Thyroid gland (tissue), 4 donors: ENCODE data around the gene PAX3. TPM values are rescaled to one million over a fixed set of nuclear protein-coding genes. Genes with fewer than 3 reads are reported as not detected.

Source experiments
- DNase-seq, 2 donors: peaks; one replicate each; pipeline ENCODE4 v3.0.0-alpha.2; 2019
- H3K27ac ChIP-seq, 3 donors: fragments of 200-600 bp; sonication (generic); 1 replicate in 2 of 3; 2 replicates in 1 of 3; pipeline ENCODE4 v1.5.1; 2016 to 2019; ENCODE audit warnings: mild to moderate bottlenecking in 1 of 3, moderate library complexity in 1 of 3
- H3K27me3 ChIP-seq: fragments of 200-600 bp; sonication (generic); one replicate; pipeline ENCODE4 v1.5.1; 2019
- H3K36me3 ChIP-seq, 2 donors: fragments of 200-600 bp; sonication (generic); one replicate each; pipeline ENCODE4 v1.5.1; 2016 to 2019
- H3K4me1 ChIP-seq, 2 donors: fragments of 200-600 bp; sonication (generic); one replicate each; pipeline ENCODE4 v1.5.1; 2017 to 2019
- H3K4me3 ChIP-seq, 3 donors: fragments of 200-600 bp; sonication (generic); replicated peaks in 1 of 3; 1 replicate in 2 of 3; 2 replicates in 1 of 3; pipeline ENCODE4 v1.5.1; 2016; ENCODE audit warnings: mild to moderate bottlenecking in 1 of 3
- H3K9me3 ChIP-seq: fragments of 200-600 bp; sonication (generic); one replicate; pipeline ENCODE4 v1.5.1; 2017
- POLR2A ChIP-seq, 2 donors: fragments of 450-650 bp; IDR thresholded peaks; one replicate each; pipeline ENCODE4 v1.6.1; 2017; ENCODE audit warnings: antibody characterized with exemption in 2 of 2, mild to moderate bottlenecking in 2 of 2, moderate library complexity in 1 of 2
- WGBS, 2 donors: methylation state at CpG; one replicate each; pipeline ENCODE4 v1.1.5; 2017; 5-methylcytosine and 5-hydroxymethylcytosine counted together
- intact Hi-C: fragments of 100-400 bp; cut with DNase I; formaldehyde crosslinking; loops from one replicate; pipeline ENCODE4 v1.15.1; 2023
- total RNA-seq, 4 donors: library from RNA; depleted of rRNA; stranded (reverse); fragments of >200 nt; gene quantifications; one replicate each; pipeline ENCODE4 v1.2.3, GENCODE V29; 2016
- TF ChIP-seq, protein P1 (sequence below), 6 experiments: fragments of 200-600 bp in 3 of 6; fragments of 450-650 bp in 3 of 6; sonication (generic) in 3 of 6; IDR thresholded peaks; one replicate each; pipeline ENCODE4 v1.5.1; 2016 to 2019; ENCODE audit warnings: antibody characterized with exemption in 6 of 6, mild to moderate bottlenecking in 2 of 6, inconsistent platforms in 1 of 6, moderate library complexity in 1 of 6

Gene PAX3
- total RNA-seq, 4 donors from 2014 or later = not detected

DNA sequence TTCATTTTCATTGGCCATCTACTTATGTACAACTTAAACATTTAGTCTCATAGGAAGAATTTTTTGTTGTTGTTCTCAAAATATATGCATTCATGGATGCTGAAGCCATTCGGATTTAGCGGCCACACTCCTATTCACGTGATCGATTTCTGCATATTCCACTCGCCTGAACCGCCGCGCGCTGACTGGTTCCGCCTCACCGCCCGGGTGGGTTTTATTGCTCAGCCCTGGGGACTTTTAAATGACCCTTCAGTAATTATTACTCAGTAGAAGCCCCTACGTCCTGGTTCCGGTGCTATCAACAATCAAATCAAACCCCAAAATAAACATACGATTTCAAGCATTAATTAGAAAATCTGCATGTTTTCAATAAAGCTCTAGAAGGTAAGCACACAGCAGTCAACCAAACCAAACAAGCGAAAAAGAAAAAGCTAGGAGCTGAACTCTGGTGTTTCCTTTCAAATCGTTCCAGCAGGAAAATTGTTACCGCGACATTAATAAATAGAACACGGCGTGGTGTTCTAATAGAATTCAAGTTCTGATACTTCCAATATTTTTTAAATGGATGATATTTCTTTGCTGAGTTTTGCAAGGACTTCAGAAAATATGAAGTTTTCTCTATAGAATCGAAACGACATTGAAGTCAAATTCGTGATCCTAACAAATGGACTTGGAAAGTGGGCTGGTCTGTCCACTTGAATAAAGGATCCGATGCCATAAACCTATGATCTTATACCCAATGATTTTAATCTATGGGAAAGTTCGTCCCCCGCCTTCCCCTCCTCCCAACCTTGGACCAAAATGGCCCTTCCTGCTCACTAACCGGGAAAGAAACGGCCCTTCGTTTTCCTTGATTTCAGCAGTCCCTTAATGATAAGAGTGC is 9.3 kb downstream of the PAX3 start:
- H3K9me3 ChIP-seq = no peaks in the 10 kb centered on the region
- peaks cover 51% of the 10 kb centered on the region for H3K27me3 ChIP-seq
- TF ChIP-seq, protein P1, sequence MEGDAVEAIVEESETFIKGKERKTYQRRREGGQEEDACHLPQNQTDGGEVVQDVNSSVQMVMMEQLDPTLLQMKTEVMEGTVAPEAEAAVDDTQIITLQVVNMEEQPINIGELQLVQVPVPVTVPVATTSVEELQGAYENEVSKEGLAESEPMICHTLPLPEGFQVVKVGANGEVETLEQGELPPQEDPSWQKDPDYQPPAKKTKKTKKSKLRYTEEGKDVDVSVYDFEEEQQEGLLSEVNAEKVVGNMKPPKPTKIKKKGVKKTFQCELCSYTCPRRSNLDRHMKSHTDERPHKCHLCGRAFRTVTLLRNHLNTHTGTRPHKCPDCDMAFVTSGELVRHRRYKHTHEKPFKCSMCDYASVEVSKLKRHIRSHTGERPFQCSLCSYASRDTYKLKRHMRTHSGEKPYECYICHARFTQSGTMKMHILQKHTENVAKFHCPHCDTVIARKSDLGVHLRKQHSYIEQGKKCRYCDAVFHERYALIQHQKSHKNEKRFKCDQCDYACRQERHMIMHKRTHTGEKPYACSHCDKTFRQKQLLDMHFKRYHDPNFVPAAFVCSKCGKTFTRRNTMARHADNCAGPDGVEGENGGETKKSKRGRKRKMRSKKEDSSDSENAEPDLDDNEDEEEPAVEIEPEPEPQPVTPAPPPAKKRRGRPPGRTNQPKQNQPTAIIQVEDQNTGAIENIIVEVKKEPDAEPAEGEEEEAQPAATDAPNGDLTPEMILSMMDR (IDR thresholded peaks at IDR 0.05) = no peak
- TF ChIP-seq POLR2A (IDR thresholded peaks at IDR 0.05) = no peak
- WGBS, 2 donors = 12 to 14% methylated on average over 30 of the region's 30 CpGs
- H3K4me3 ChIP-seq = no peak overlapping the region
- intact Hi-C loops = no loop called here
- H3K36me3 ChIP-seq = no peaks in the 10 kb centered on the region
- no peak overlapping the region for H3K27ac ChIP-seq
- H3K4me1 ChIP-seq = peaks cover 0 to 4% of the 10 kb centered on the region in 2 donors
- no peak for DNase-seq

DNA sequence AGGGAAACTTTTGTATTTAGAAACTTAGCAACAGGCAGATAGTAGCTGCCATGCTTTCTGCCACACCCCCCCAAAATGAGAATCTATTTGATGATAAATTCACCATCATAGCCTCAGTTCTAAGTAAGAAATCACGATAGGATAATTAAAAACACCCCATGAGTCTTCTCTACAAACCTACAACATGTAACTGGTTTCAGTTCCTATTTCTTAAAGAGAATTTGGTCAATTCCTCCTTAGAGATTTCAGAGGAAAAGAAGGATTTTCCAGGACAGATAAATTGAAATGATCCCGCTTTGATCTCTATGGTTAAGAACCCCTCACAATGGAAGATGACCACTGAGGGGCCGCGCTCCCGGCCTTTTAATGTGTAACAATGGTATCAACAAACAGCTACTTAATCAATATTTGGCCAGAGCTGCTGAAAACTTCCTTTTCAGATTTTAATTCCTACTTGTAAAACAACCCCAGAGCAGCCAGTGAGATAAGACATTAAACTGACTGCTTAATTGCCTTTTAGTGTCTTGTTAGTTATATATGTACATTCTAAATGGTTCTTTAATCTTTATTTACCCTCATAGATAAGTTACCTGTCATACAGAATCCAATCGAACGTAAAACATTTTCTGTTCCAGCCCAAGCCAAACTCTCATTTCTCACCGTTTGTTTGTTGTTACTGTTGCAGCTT is 10.1 kb downstream of the PAX3 start:
- peaks cover 44% of the 10 kb centered on the region for H3K27me3 ChIP-seq
- TF ChIP-seq, protein P1 (IDR thresholded peaks at IDR 0.05) = no peak
- TF ChIP-seq POLR2A (IDR thresholded peaks at IDR 0.05) = no peak
- H3K4me1 ChIP-seq = peaks cover 0 to 4% of the 10 kb centered on the region in 2 donors
- no peak for DNase-seq
- H3K4me3 ChIP-seq = no peak overlapping the region
- no peaks in the 10 kb centered on the region for H3K9me3 ChIP-seq
- H3K27ac ChIP-seq = no peak overlapping the region
- intact Hi-C loops = no loop called here
- 13 to 16% methylated on average over 8 of the region's 8 CpGs for WGBS, 2 donors
- H3K36me3 ChIP-seq = no peaks in the 10 kb centered on the region

DNA sequence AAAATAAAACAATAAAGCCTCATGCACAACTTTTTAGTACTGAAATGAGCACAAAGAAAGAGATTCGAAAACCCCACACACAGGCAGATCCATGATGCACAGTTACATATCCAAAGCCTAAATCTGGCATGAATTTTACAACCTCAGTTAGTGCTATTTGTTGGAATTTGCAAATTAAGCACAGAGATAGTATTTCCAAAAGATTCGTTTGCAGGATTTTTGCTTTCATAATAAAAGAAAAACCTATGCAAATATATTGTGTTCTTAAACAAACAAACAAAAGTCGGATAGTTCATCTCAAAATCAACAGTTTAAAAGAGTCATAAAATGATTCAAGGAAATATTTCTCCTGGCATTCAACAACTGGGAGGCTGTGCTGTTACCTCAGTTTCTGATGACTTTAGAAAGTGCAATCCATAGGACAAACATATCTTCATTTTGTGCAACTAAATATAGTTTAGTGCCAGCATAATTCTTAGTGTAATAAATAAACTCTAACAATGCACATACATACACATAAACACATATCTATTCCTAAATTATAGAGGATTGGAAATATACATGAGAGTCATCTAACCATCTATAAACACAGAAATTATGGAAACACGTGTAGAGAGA is 10.8 kb downstream of the PAX3 start:
- no peaks in the 10 kb centered on the region for H3K9me3 ChIP-seq
- no peaks in the 10 kb centered on the region for H3K36me3 ChIP-seq
- H3K4me1 ChIP-seq = peaks cover 0 to 4% of the 10 kb centered on the region in 2 donors
- DNase-seq = no peak
- no peak overlapping the region for H3K4me3 ChIP-seq
- intact Hi-C loops = no loop called here
- peaks cover 43% of the 10 kb centered on the region for H3K27me3 ChIP-seq
- WGBS, 2 donors = 26 to 29% methylated on average over 4 of the region's 4 CpGs
- H3K27ac ChIP-seq = no peak overlapping the region
- no peak for TF ChIP-seq POLR2A (IDR thresholded peaks at IDR 0.05)
- TF ChIP-seq, protein P1 (IDR thresholded peaks at IDR 0.05) = no peak

DNA sequence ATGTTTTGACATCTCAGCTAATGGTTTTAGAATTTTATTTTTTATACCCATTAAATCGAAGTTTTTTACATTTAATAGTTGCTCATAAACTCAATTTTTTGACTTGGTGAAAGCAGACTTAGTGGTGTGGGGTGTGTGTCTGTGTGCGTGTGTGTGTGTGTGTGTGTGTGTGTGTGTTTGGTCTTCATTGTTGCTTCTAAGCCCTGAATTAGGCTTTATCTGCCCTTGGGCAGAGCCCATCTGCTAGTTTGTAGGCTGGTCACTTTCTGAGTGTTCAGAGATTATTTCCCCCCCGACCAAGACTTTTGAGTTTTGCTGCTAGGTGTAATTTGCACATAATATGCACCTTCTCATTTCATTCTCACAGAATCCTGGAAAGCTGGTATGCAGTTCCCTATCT is 14.3 kb downstream of the PAX3 start:
- DNase-seq = no peak
- H3K27me3 ChIP-seq = peaks cover 27% of the 10 kb centered on the region
- H3K4me1 ChIP-seq = no peaks in the 10 kb centered on the region
- WGBS, 2 donors = 50 to 55% methylated on average over 3 of the region's 3 CpGs
- H3K9me3 ChIP-seq = no peaks in the 10 kb centered on the region
- H3K27ac ChIP-seq = no peak overlapping the region
- H3K4me3 ChIP-seq = no peak overlapping the region
- TF ChIP-seq, protein P1 (IDR thresholded peaks at IDR 0.05) = no peak
- no peak for TF ChIP-seq POLR2A (IDR thresholded peaks at IDR 0.05)
- intact Hi-C loops = no loop called here
- H3K36me3 ChIP-seq = no peaks in the 10 kb centered on the region
